K562 (cell line): ENCODE data around the gene ACHE. TPM values are rescaled to one million over a fixed set of nuclear protein-coding genes. Genes with fewer than 3 reads are reported as not detected.

Experiments used
- CBFA2T3 ChIP-seq: fragments of 450-650 bp; IDR thresholded peaks from 2 replicates; pipeline ENCODE4 v1.6.1; 2017
- CBX1 ChIP-seq: sonication (generic); IDR thresholded peaks from 2 replicates; pipeline ENCODE4 v1.6.1; 2016; ENCODE audit warnings: antibody characterized with exemption, low read depth, mild to moderate bottlenecking
- CC2D1A ChIP-seq: fragments of 450-650 bp; IDR thresholded peaks from 2 replicates; pipeline ENCODE4 v1.6.1; 2017; ENCODE audit warnings: mild to moderate bottlenecking
- CEBPB ChIP-seq: fragments of 450-650 bp; IDR thresholded peaks from 2 replicates; pipeline ENCODE4 v1.6.1; 2016; ENCODE audit warnings: missing genetic modification characterization, missing compliant biosample characterization
- COPS2 ChIP-seq: fragments of 450-650 bp; conservative IDR thresholded peaks from 2 replicates; pipeline ENCODE4 v1.6.1; 2016; ENCODE audit warnings: mild to moderate bottlenecking, moderate library complexity
- CSDE1 ChIP-seq, 2 experiments: fragments of 450-650 bp; IDR thresholded peaks; 2 replicates each; pipeline ENCODE4 v1.6.1; 2016; ENCODE audit warnings: mild to moderate bottlenecking in 1 of 2
- CTBP1 ChIP-seq: fragments of 450-650 bp; IDR thresholded peaks from 2 replicates; pipeline ENCODE4 v1.6.1; 2016; ENCODE audit warnings: borderline replicate concordance
- DMBX1 ChIP-seq: fragments of 250-450 bp; sonication (Bioruptor Pico); IDR thresholded peaks from 2 replicates; pipeline ENCODE4 v1.8.0; 2022; ENCODE audit warnings: inconsistent platforms, mild to moderate bottlenecking, moderate library complexity, borderline replicate concordance
- GABPA ChIP-seq: fragments of 200-800 bp; sonication (Bioruptor generic); conservative IDR thresholded peaks from 2 replicates; pipeline ENCODE4 v1.6.1; 2016; ENCODE audit warnings: low read depth, missing genetic modification characterization, missing compliant biosample characterization
- HLTF ChIP-seq: fragments of 450-650 bp; IDR thresholded peaks from 2 replicates; pipeline ENCODE4 v1.6.1; 2016
- KDM2B ChIP-seq: fragments of 250-450 bp; sonication (Bioruptor Pico); IDR thresholded peaks from 2 replicates; pipeline ENCODE4 v1.8.0; 2021; ENCODE audit warnings: mild to moderate bottlenecking, moderate library complexity
- NR3C1 ChIP-seq: sonication (generic); formaldehyde crosslinking; IDR thresholded peaks from 2 replicates; pipeline ENCODE4 v1.8.1; 2022; ENCODE audit warnings: missing genetic modification reagents
- RBM22 ChIP-seq: fragments of 200-400 bp; formaldehyde crosslinking; IDR thresholded peaks from 2 replicates; pipeline ENCODE4 v1.6.1; 2018; ENCODE audit warnings: low read length, low read depth; ENCODE audit not compliant: poor library complexity, severe bottlenecking
- RFX7 ChIP-seq: fragments of 250-450 bp; sonication (Bioruptor Pico); IDR thresholded peaks from 2 replicates; pipeline ENCODE4 v1.5.1; 2021; ENCODE audit warnings: mild to moderate bottlenecking
- ZBTB7A ChIP-seq: IDR thresholded peaks from 2 replicates; pipeline ENCODE4 v1.6.1; 2011; ENCODE audit warnings: low read depth, mild to moderate bottlenecking, low read length, moderate library complexity, borderline replicate concordance; ENCODE audit not compliant: control insufficient read depth
- ZSCAN29 ChIP-seq: fragments of 450-650 bp; IDR thresholded peaks from 2 replicates; pipeline ENCODE4 v1.6.1; 2017
- polyA plus RNA-seq, 8 experiments: library from polyadenylated mRNA; depleted of rRNA in 4 of 8; stranded (reverse) in 5 of 8; unstranded in 3 of 8; fragments of >200 nt; fragmentation: Nextera tagmentation in 2 of 8; fragmentation: Illumina TruSeq in 1 of 8; extraction: Ambion mirVana in 2 of 8; extraction: Trizol in 1 of 8; gene quantifications; 2 replicates each; pipeline versions ENCODE4 v1.2.1 to v1.2.3, GENCODE V29; 2011 to 2014; ENCODE audit warnings: inconsistent platforms in 1 of 8, missing spikeins in 1 of 8
- total RNA-seq, 7 experiments: library from RNA; depleted of rRNA in 6 of 7; stranded (reverse); fragments of >200 nt in 6 of 7; fragmentation: Illumina TruSeq in 2 of 7; extraction: Trizol in 2 of 7; gene quantifications; 2 replicates each; pipeline versions ENCODE4 v1.2.1 to v1.2.3, GENCODE V29; 2011 to 2021; ENCODE audit warnings: low replicate concordance in 1 of 7
- TF ChIP-seq, protein P1 (sequence below): fragments of 450-650 bp; formaldehyde crosslinking; IDR thresholded peaks from 2 replicates; pipeline ENCODE4 v1.4.0; 2020; ENCODE audit warnings: mild to moderate bottlenecking, moderate library complexity
- TF ChIP-seq, protein P2 (sequence below): fragments of 450-650 bp; formaldehyde crosslinking; IDR thresholded peaks from 2 replicates; pipeline ENCODE4 v1.4.0; 2020; ENCODE audit warnings: mild to moderate bottlenecking, moderate library complexity
- TF ChIP-seq, protein P3 (sequence below): fragments of 250-450 bp; sonication (Bioruptor Pico); IDR thresholded peaks from 2 replicates; pipeline ENCODE4 v1.4.0; 2020

ACHE gene
- total and polyA plus RNA-seq, 9 of the 15 experiments (the other 6 are each of a cell fraction or from before 2014, with no cell fraction given), result 0.04 to 8.8 (median 1.9) TPM

DNA sequence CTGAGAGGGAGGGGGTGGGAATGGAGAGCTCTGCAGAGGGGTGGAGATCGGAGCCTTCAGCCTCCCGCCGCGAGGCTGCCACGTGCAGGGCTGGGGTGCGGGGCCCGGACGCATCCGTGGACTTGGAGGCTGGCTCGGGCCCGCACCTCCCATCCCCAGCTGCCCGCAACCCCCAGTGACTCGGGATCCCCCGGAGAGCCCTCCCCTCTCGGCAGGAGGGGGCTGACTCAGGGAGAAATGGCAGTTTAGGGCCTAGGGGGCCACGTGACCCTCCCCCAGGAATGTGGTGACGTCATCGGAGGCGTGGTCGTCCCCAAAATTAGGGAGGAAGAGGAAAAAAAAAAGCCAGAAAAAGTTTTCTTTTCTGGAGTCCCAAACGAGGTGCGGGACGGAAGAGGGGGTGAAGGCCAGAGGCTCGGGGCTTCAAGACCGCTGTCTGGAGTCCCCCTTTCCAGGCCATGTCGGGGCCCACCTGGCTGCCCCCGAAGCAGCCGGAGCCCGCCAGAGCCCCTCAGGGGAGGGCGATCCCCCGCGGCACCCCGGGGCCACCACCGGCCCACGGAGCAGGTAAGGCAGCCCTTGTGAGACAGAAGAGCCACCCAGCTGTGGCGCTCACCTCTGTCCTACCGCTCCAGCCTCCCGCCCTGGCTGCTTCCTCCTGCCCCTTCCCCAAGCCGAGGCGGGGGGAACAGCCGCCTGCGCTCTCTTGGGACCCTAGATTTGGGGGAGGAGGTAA is 28.5 kb downstream of the ACHE start, which contains the start of gene TRIP6 (continued):
- TF ChIP-seq CBFA2T3 (peak; percentile 45), ZSCAN29 (no peak), KDM2B (CRISPR knock-in tag) (no peak; the same call in 1 of the 2 replicates), CSDE1 (IDR thresholded peaks at IDR 0.05) (0 out of 4 replicates have a peak, but pooled peaks of 1 of the 2 experiments have one; percentile 20), CC2D1A (peak; percentile 39; the same call in 1 of the 2 replicates), GABPA (tag) (no peak; the same call in 1 of the 2 replicates), NR3C1 (CRISPR knock-in tag) (no peak), HLTF (no peak), CBX1 (no peak), ZBTB7A (peak; percentile 97), RFX7 (CRISPR knock-in tag) (no peak), COPS2 (no peak), RBM22 (peak; percentile 30), DMBX1 (CRISPR knock-in tag) (peak; percentile 67; the same call in 1 of the 2 replicates), CEBPB (no peak), CTBP1 (peak; percentile 71; the same call in 1 of the 2 replicates)
- TF ChIP-seq, protein P1, sequence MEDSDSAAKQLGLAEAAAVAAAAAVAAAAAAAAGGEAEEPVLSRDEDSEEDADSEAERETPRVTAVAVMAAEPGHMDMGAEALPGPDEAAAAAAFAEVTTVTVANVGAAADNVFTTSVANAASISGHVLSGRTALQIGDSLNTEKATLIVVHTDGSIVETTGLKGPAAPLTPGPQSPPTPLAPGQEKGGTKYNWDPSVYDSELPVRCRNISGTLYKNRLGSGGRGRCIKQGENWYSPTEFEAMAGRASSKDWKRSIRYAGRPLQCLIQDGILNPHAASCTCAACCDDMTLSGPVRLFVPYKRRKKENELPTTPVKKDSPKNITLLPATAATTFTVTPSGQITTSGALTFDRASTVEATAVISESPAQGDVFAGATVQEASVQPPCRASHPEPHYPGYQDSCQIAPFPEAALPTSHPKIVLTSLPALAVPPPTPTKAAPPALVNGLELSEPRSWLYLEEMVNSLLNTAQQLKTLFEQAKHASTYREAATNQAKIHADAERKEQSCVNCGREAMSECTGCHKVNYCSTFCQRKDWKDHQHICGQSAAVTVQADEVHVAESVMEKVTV (CRISPR knock-in tag), result no peak
- TF ChIP-seq, protein P2, sequence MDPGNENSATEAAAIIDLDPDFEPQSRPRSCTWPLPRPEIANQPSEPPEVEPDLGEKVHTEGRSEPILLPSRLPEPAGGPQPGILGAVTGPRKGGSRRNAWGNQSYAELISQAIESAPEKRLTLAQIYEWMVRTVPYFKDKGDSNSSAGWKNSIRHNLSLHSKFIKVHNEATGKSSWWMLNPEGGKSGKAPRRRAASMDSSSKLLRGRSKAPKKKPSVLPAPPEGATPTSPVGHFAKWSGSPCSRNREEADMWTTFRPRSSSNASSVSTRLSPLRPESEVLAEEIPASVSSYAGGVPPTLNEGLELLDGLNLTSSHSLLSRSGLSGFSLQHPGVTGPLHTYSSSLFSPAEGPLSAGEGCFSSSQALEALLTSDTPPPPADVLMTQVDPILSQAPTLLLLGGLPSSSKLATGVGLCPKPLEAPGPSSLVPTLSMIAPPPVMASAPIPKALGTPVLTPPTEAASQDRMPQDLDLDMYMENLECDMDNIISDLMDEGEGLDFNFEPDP, result no peak
- TF ChIP-seq, protein P3, sequence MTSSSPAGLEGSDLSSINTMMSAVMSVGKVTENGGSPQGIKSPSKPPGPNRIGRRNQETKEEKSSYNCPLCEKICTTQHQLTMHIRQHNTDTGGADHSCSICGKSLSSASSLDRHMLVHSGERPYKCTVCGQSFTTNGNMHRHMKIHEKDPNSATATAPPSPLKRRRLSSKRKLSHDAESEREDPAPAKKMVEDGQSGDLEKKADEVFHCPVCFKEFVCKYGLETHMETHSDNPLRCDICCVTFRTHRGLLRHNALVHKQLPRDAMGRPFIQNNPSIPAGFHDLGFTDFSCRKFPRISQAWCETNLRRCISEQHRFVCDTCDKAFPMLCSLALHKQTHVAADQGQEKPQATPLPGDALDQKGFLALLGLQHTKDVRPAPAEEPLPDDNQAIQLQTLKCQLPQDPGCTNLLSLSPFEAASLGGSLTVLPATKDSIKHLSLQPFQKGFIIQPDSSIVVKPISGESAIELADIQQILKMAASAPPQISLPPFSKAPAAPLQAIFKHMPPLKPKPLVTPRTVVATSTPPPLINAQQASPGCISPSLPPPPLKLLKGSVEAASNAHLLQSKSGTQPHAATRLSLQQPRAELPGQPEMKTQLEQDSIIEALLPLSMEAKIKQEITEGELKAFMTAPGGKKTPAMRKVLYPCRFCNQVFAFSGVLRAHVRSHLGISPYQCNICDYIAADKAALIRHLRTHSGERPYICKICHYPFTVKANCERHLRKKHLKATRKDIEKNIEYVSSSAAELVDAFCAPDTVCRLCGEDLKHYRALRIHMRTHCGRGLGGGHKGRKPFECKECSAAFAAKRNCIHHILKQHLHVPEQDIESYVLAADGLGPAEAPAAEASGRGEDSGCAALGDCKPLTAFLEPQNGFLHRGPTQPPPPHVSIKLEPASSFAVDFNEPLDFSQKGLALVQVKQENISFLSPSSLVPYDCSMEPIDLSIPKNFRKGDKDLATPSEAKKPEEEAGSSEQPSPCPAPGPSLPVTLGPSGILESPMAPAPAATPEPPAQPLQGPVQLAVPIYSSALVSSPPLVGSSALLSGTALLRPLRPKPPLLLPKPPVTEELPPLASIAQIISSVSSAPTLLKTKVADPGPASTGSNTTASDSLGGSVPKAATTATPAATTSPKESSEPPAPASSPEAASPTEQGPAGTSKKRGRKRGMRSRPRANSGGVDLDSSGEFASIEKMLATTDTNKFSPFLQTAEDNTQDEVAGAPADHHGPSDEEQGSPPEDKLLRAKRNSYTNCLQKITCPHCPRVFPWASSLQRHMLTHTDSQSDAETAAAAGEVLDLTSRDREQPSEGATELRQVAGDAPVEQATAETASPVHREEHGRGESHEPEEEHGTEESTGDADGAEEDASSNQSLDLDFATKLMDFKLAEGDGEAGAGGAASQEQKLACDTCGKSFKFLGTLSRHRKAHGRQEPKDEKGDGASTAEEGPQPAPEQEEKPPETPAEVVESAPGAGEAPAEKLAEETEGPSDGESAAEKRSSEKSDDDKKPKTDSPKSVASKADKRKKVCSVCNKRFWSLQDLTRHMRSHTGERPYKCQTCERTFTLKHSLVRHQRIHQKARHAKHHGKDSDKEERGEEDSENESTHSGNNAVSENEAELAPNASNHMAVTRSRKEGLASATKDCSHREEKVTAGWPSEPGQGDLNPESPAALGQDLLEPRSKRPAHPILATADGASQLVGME (CRISPR knock-in tag), result 0 out of 2 replicates have a peak, but pooled peaks have one; percentile 32
